Measurements from ENCODE around the gene PLCL2.

PLCL2 gene

DNA sequence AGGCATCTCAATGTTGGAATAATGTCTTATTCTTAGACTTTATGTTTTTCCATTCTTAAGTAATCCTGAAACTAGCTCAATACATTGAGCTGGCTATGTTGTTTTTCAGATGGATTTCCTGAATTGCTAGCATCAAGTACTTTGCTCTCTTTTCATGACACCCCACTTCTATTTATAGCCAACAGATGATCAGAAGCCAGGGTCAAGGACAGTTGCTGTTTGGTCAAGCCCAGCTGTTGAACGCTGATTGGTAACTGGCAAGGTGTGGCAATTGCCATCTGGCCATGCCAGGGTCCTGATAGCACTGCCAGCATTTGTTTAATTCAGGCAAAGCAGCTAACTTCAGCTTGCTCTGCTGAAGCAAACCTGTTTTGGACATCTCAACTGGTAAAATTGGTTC is 46.2 kb upstream of the PLCL2 start:
- H3K4me2 ChIP-seq (ENCODE audit: low read length) = peak overlapping the region; percentile 77

DNA sequence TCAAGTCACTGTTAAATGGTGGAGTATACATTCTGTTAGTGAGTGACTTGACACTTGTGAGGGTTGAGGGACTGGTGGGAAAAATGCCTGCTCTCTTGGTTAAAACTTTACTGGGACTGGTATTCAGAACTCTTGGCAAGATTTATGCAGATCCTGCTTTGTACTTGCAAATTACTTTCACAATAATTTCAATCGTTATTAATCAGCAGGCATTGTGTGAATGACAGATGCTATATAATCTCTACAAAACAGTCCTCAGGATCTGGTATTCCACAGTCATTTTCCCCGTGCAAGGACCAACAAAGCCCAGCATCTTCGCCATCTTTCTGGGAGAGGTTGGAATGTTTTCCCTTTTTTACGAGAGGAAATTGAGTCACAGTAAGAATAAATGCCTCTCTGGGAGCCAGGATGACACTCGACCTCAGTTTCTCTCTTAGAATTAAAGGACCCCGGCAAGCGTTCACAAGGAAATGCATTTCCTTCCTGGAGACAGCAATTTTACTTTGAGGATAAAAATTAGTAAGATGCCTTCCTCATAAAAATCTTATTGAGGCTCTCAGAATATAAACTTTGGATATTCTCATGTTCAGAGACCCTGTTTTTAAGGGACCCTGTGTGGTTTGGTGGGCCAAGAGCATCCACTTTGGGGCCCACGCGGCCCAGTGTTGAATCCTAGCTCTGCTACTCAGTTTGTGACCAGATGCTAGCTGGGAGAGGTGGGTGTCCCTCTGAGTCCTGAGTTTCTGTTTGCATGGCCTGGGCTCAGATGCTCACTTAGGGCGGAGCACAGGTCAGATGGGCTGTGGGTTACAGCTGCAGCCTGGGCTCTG is 45.3 kb upstream of the PLCL2 start:
- Histone ChIP-seq H4K20me1 (ENCODE audit: insufficient read depth, low read length) (no peaks in the 10 kb centered on the region), H3K27ac (ENCODE audit: low read depth, low read length, poor library complexity, severe bottlenecking) (peak overlapping the region; percentile 99), H3K4me3 (ENCODE audit: low read depth, low read length, poor library complexity, severe bottlenecking) (peak overlapping the region; percentile 43), H3K9me2 (ENCODE audit: low read depth, low read length) (no peaks in the 10 kb centered on the region), H3K36me3 (ENCODE audit: insufficient read depth, low read length) (no peaks in the 10 kb centered on the region), H3K79me2 (ENCODE audit: insufficient read depth, low read length) (no peaks in the 10 kb centered on the region), H3K27me3 (ENCODE audit: insufficient read depth, low read length) (no peaks in the 10 kb centered on the region), H3K4me2 (ENCODE audit: low read length) (peak overlapping the region; percentile 77), H3F3A (ENCODE audit: insufficient read depth, low read length) (peaks cover 8% of the 10 kb centered on the region), H3K4me1 (ENCODE audit: insufficient read depth, low read length, severe bottlenecking) (peaks cover 93% of the 10 kb centered on the region), H3K9ac (ENCODE audit: low read length) (peak overlapping the region; percentile 71), H2AFZ (ENCODE audit: low read length) (no peak overlapping the region), H3K9me3 (ENCODE audit: low read length) (no peaks in the 10 kb centered on the region)
- no peak for TF ChIP-seq EZH2 (IDR thresholded peaks at IDR 0.05; ENCODE audit: borderline replicate concordance, low read length)
- TF ChIP-seq CTCF (IDR thresholded peaks at IDR 0.05; ENCODE audit: low read length) = no peak

More for the DNA sequence above, 46.2 kb upstream of the PLCL2 start:
- Histone ChIP-seq H3K9me2 (ENCODE audit: low read depth, low read length) (no peaks in the 10 kb centered on the region), H3K79me2 (ENCODE audit: insufficient read depth, low read length) (no peaks in the 10 kb centered on the region), H3K9ac (ENCODE audit: low read length) (peak overlapping the region; percentile 71), H3K9me3 (ENCODE audit: low read length) (no peaks in the 10 kb centered on the region), H3F3A (ENCODE audit: insufficient read depth, low read length) (peaks cover 8% of the 10 kb centered on the region), H3K36me3 (ENCODE audit: insufficient read depth, low read length) (no peaks in the 10 kb centered on the region), H3K27ac (ENCODE audit: low read depth, low read length, poor library complexity, severe bottlenecking) (peak overlapping the region; percentile 99), H4K20me1 (ENCODE audit: insufficient read depth, low read length) (no peaks in the 10 kb centered on the region), H3K27me3 (ENCODE audit: insufficient read depth, low read length) (no peaks in the 10 kb centered on the region), H3K4me3 (ENCODE audit: low read depth, low read length, poor library complexity, severe bottlenecking) (peak overlapping the region; percentile 43), H2AFZ (ENCODE audit: low read length) (no peak overlapping the region), H3K4me1 (ENCODE audit: insufficient read depth, low read length, severe bottlenecking) (peaks cover 87% of the 10 kb centered on the region)
- TF ChIP-seq CTCF (IDR thresholded peaks at IDR 0.05; ENCODE audit: low read length) = no peak
- TF ChIP-seq EZH2 (IDR thresholded peaks at IDR 0.05; ENCODE audit: borderline replicate concordance, low read length) = no peak

DNA sequence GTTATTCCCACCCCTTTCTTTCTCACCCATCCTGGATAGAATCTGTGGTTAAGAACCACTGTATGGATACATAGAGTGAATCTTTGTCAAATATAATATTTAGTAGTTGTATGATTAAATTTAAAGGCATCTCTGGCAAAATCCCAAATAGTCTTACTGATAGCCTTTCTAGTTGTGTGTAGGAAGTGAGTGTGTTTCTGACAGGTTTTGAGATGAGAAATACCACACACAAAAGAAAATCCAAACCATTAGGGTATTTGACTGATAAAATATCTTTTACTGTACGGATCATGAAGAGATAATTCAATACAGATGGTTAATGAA is 44.7 kb upstream of the PLCL2 start:
- no peaks in the 10 kb centered on the region for H3K79me2 ChIP-seq (ENCODE audit: insufficient read depth, low read length)
- H3K4me3 ChIP-seq (ENCODE audit: low read depth, low read length, poor library complexity, severe bottlenecking) = no peak overlapping the region
- H4K20me1 ChIP-seq (ENCODE audit: insufficient read depth, low read length) = no peaks in the 10 kb centered on the region
- H3F3A ChIP-seq (ENCODE audit: insufficient read depth, low read length) = peaks cover 8% of the 10 kb centered on the region
- no peaks in the 10 kb centered on the region for H3K9me3 ChIP-seq (ENCODE audit: low read length)
- no peak overlapping the region for H2AFZ ChIP-seq (ENCODE audit: low read length)
- no peaks in the 10 kb centered on the region for H3K27me3 ChIP-seq (ENCODE audit: insufficient read depth, low read length)
- peak overlapping the region; percentile 71 for H3K9ac ChIP-seq (ENCODE audit: low read length)
- H3K4me2 ChIP-seq (ENCODE audit: low read length) = peak overlapping the region; percentile 77
- H3K27ac ChIP-seq (ENCODE audit: low read depth, low read length, poor library complexity, severe bottlenecking) = peak overlapping the region; percentile 99
- H3K4me1 ChIP-seq (ENCODE audit: insufficient read depth, low read length, severe bottlenecking) = peaks cover 90% of the 10 kb centered on the region
- H3K36me3 ChIP-seq (ENCODE audit: insufficient read depth, low read length) = no peaks in the 10 kb centered on the region
- TF ChIP-seq EZH2 (IDR thresholded peaks at IDR 0.05; ENCODE audit: borderline replicate concordance, low read length) (no peak), CTCF (IDR thresholded peaks at IDR 0.05; ENCODE audit: low read length) (no peak)
- H3K9me2 ChIP-seq (ENCODE audit: low read depth, low read length) = no peaks in the 10 kb centered on the region

Data from OCI-LY1 (cell line).